ENCODE measurements around the gene ALPI.

- no peak for TF ChIP-seq POLR2AphosphoS5 (IDR thresholded peaks at IDR 0.05; ENCODE audit: low read depth, low read length)
- no peak for TF ChIP-seq POLR2A (IDR thresholded peaks at IDR 0.05; ENCODE audit: low read depth, low read length)
- no peak for TF ChIP-seq TAF1 (IDR thresholded peaks at IDR 0.05; ENCODE audit: borderline replicate concordance, low read depth, low read length)
Measured at GRCh38 chr2:232485757-232486557, 30.0 kb downstream of the ALPI start.
